Lower leg skin (tissue), 4 donors: ENCODE results near the gene ARMH3. TPM values are rescaled to one million over a fixed set of nuclear protein-coding genes. Genes with fewer than 3 reads are reported as not detected.

Source experiments
- DNase-seq, 2 donors: peaks; one replicate each; pipeline ENCODE4 v3.0.0-alpha.2; 2019; ENCODE audit warnings: low spot score in 2 of 2
- H3K4me3 ChIP-seq: fragments of 200-600 bp; sonication (generic); 2 replicates; pipeline ENCODE4 v1.5.1; 2017; ENCODE audit warnings: mild to moderate bottlenecking, low read depth; ENCODE audit not compliant: poor library complexity, severe bottlenecking
- CTCF ChIP-seq, 3 donors: fragments of 450-650 bp; IDR thresholded peaks; one replicate each; pipeline ENCODE4 v1.5.1; 2016; ENCODE audit warnings: antibody characterized with exemption in 3 of 3, mild to moderate bottlenecking in 3 of 3, moderate library complexity in 2 of 3
- POLR2A ChIP-seq, 2 donors: fragments of 450-650 bp; IDR thresholded peaks; one replicate each; pipeline ENCODE4 v1.6.1; 2016 to 2017; ENCODE audit warnings: antibody characterized with exemption in 2 of 2, mild to moderate bottlenecking in 1 of 2, moderate library complexity in 1 of 2
- WGBS, 2 donors: methylation state at CpG; one replicate each; pipeline ENCODE4 v1.1.5; 2018; 5-methylcytosine and 5-hydroxymethylcytosine counted together
- intact Hi-C: fragments of 100-400 bp; cut with DNase I; formaldehyde crosslinking; loops from one replicate; pipeline ENCODE4 v1.15.0; 2023; ENCODE audit warnings: low total_unique reads
- total RNA-seq, 4 donors: library from RNA; depleted of rRNA; stranded (reverse); fragments of >200 nt; gene quantifications; one replicate each; pipeline ENCODE4 v1.1.0, GENCODE V29; 2016

ARMH3 gene
- total RNA-seq, 4 donors from 2014 or later: 15.2 to 57.4 (median 16.9) TPM

GRCh38 chr10:101814466-101815071 is 241.4 kb downstream of the ARMH3 start:
- no peak for TF ChIP-seq POLR2A (IDR thresholded peaks at IDR 0.05)
- TF ChIP-seq CTCF (IDR thresholded peaks at IDR 0.05): no peak
- H3K4me3 ChIP-seq: no peak overlapping the region
- no peak for DNase-seq
- intact Hi-C loops: no loop called here
- 59 to 68% methylated on average over 8 of the region's 8 CpGs for WGBS, 2 donors

GRCh38 chr10:101812606-101813005 is 243.4 kb downstream of the ARMH3 start:
- WGBS, 2 donors: 87 to 88% methylated on average over 4 of the region's 4 CpGs

GRCh38 chr10:101807158-101807557 is 248.8 kb downstream of the ARMH3 start:
- no peak for TF ChIP-seq CTCF (IDR thresholded peaks at IDR 0.05)
- no peak for TF ChIP-seq POLR2A (IDR thresholded peaks at IDR 0.05)
- no peak for DNase-seq
- 89 to 94% methylated on average over 1 of the region's 1 CpG for WGBS, 2 donors
- H3K4me3 ChIP-seq: no peak overlapping the region
- intact Hi-C loops: no loop called here

More at GRCh38 chr10:101812606-101813005, 243.4 kb downstream of the ARMH3 start:
- H3K4me3 ChIP-seq: no peak overlapping the region
- intact Hi-C loops: no loop called here
- TF ChIP-seq CTCF (IDR thresholded peaks at IDR 0.05): no peak
- TF ChIP-seq POLR2A (IDR thresholded peaks at IDR 0.05): no peak
- DNase-seq: no peak

- WGBS, 2 donors: 67 to 70% methylated on average over 4 of the region's 4 CpGs
- TF ChIP-seq CTCF (IDR thresholded peaks at IDR 0.05) (no peak), POLR2A (IDR thresholded peaks at IDR 0.05) (no peak)
- intact Hi-C loops: no loop called here
These were observed 252.5 kb downstream of the ARMH3 start for GRCh38 chr10:101803511-101803910.

GRCh38 chr10:101797403-101798059 is 258.4 kb downstream of the ARMH3 start:
- H3K4me3 ChIP-seq: no peak overlapping the region
- TF ChIP-seq CTCF (IDR thresholded peaks at IDR 0.05) (no peak), POLR2A (IDR thresholded peaks at IDR 0.05) (no peak)
- no peak for DNase-seq
- 70 to 76% methylated on average over 4 of the region's 4 CpGs for WGBS, 2 donors
- intact Hi-C loops: no loop called here

More at GRCh38 chr10:101803511-101803910, 252.5 kb downstream of the ARMH3 start:
- no peak for DNase-seq
- no peak overlapping the region for H3K4me3 ChIP-seq

Other genes starting within 250 kb of the ARMH3 start
- 100 to 1,000 TPM in 3 of 4 donors, 10 to 100 TPM in 1; 72.2 to 188 (median 116) TPM for gene OGA, start 237.7 kb downstream of the ARMH3 start, total RNA-seq
- gene KCNIP2, start 212.4 kb downstream of the ARMH3 start, total RNA-seq: 1 to 10 TPM; 1.7 to 5.2 (median 3.1) TPM
- 10 to 100 TPM; 31.2 to 39.2 (median 35.4) TPM for gene HPS6, start 9.2 kb upstream of the ARMH3 start, total RNA-seq
- gene LDB1, start 64.2 kb upstream of the ARMH3 start, total RNA-seq: 100 to 1,000 TPM in 2 of 4 donors, 10 to 100 TPM in 2; 80.3 to 109 (median 102) TPM
- gene PPRC1, start 76.9 kb upstream of the ARMH3 start, total RNA-seq: 10 to 100 TPM; 23.5 to 48.1 (median 24.3) TPM
- 10 to 100 TPM; 25.7 to 41.9 (median 39.1) TPM for gene NOLC1, start 96.2 kb upstream of the ARMH3 start, total RNA-seq
- 100 to 1,000 TPM in 1 of 4 donors, 10 to 100 TPM in 1, 1 to 10 TPM in 2; 2.5 to 106 (median 29.8) TPM for gene ELOVL3, start 170.1 kb upstream of the ARMH3 start, total RNA-seq
- not detected for gene PITX3, start 185.3 kb upstream of the ARMH3 start, total RNA-seq
- 10 to 100 TPM; 30.1 to 42.6 (median 39.1) TPM for gene GBF1, start 189.4 kb upstream of the ARMH3 start, total RNA-seq